ENCODE results near the gene FHOD3.

DNA sequence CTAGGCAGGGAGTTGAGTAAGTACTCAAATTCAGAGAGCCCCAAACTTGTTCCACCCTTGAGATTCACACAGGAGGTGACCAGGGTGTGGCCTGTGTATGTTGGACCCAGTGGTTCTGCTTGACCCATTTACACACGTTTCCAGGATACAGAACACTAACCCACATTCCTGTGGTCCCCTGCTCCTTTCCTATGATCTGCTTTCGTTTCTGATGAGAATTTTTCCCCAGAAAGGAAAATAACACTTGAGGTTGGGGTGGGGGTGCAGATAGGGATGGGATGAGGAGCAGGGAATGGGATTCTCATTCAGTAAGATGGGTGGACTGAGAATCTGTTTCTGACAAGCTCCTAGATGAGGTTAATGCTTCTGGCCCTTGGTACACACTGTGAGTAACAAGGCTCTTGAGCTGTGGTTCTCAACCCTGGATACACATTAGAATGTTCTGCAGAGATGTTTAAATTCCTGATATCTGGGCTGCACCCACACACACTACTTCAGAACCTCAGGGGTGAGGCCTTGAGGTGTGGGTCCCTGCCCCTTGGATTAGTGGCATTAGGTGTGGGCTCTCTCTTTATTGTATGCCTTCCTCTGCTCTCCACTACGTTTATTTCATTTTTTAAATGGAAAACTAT, 472.9 kb downstream of the FHOD3 start:
- TF ChIP-seq, protein P1, sequence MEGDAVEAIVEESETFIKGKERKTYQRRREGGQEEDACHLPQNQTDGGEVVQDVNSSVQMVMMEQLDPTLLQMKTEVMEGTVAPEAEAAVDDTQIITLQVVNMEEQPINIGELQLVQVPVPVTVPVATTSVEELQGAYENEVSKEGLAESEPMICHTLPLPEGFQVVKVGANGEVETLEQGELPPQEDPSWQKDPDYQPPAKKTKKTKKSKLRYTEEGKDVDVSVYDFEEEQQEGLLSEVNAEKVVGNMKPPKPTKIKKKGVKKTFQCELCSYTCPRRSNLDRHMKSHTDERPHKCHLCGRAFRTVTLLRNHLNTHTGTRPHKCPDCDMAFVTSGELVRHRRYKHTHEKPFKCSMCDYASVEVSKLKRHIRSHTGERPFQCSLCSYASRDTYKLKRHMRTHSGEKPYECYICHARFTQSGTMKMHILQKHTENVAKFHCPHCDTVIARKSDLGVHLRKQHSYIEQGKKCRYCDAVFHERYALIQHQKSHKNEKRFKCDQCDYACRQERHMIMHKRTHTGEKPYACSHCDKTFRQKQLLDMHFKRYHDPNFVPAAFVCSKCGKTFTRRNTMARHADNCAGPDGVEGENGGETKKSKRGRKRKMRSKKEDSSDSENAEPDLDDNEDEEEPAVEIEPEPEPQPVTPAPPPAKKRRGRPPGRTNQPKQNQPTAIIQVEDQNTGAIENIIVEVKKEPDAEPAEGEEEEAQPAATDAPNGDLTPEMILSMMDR (conservative IDR thresholded peaks at IDR 0.05; ENCODE audit: low read length), result no peak
- no peak for TF ChIP-seq EZH2phosphoT487 (IDR thresholded peaks at IDR 0.05; ENCODE audit: borderline replicate concordance)
